ENCODE results near the gene WWOX.

GRCh38 chr16:78179666-78180065, 80.2 kb downstream of the WWOX start:
- TF ChIP-seq CTCF (IDR thresholded peaks at IDR 0.05): no peak
- no peak for TF ChIP-seq USF2 (IDR thresholded peaks at IDR 0.05)
- no peak for TF ChIP-seq HDAC2 (IDR thresholded peaks at IDR 0.05)
- no peak for TF ChIP-seq ESRRA (IDR thresholded peaks at IDR 0.05; ENCODE audit: borderline replicate concordance, low read length)
- no peak for TF ChIP-seq POLR2A (IDR thresholded peaks at IDR 0.05; ENCODE audit: low read length)
- TF ChIP-seq REST (IDR thresholded peaks at IDR 0.05): no peak
- TF ChIP-seq SMC3 (IDR thresholded peaks at IDR 0.05): no peak
- no peak for TF ChIP-seq JUN (IDR thresholded peaks at IDR 0.05)
- no peak for TF ChIP-seq HMGXB4 (CRISPR knock-in tag; IDR thresholded peaks at IDR 0.05; ENCODE audit: borderline replicate concordance)
- TF ChIP-seq EP300 (IDR thresholded peaks at IDR 0.05): no peak
